Upper lobe of left lung (tissue), 6 donors: ENCODE data around the gene SIGLEC7. TPM values are rescaled to one million over a fixed set of nuclear protein-coding genes. Genes with fewer than 3 reads are reported as not detected.

Source experiments
- ATAC-seq, 2 donors: fragments of 200-7000 bp; cut with Tn5 transposase; one replicate each; pipeline ENCODE4 v1.9.1; 2022; ENCODE audit warnings: mild to moderate bottlenecking in 2 of 2, moderate library complexity in 2 of 2; ENCODE audit not compliant: low FRiP score in 2 of 2
- DNase-seq, 2 donors: peaks; one replicate each; pipeline ENCODE4 v3.0.0-alpha.2; 2019 to 2020
- H3K27ac ChIP-seq, 4 donors: fragments of 200-600 bp; sonication (generic); one replicate each; pipeline ENCODE4 v1.5.1; 2016 to 2019
- H3K27me3 ChIP-seq, 4 donors: fragments of 200-600 bp; sonication (generic); one replicate each; pipeline ENCODE4 v1.5.1; 2017 to 2019
- H3K36me3 ChIP-seq, 4 donors: fragments of 200-600 bp; sonication (generic); one replicate each; pipeline ENCODE4 v1.5.1; 2016 to 2019
- H3K4me1 ChIP-seq, 4 donors: fragments of 200-600 bp; sonication (generic); one replicate each; pipeline ENCODE4 v1.5.1; 2018 to 2019
- H3K4me3 ChIP-seq, 4 donors: fragments of 200-600 bp; sonication (generic); one replicate each; pipeline ENCODE4 v1.5.1; 2017 to 2019; ENCODE audit warnings: mild to moderate bottlenecking in 2 of 4, moderate library complexity in 1 of 4
- H3K9me3 ChIP-seq, 4 donors: fragments of 200-600 bp; sonication (generic); one replicate each; pipeline ENCODE4 v1.5.1; 2018 to 2019
- CTCF ChIP-seq, 6 experiments: fragments of 450-650 bp in 4 of 6; fragments of 200-600 bp in 2 of 6; sonication (generic) in 2 of 6; IDR thresholded peaks; one replicate each; pipeline ENCODE4 v1.5.1; 2016 to 2019; ENCODE audit warnings: antibody characterized with exemption in 6 of 6
- EP300 ChIP-seq, 4 donors: sonication (generic); formaldehyde crosslinking; IDR thresholded peaks; one replicate each; pipeline ENCODE4 v1.5.1; 2017; ENCODE audit warnings: antibody characterized with exemption in 4 of 4, control low read depth in 2 of 4
- POLR2A ChIP-seq, 4 donors: fragments of 450-650 bp; IDR thresholded peaks; one replicate each; pipeline ENCODE4 v1.5.1; 2016 to 2017; ENCODE audit warnings: antibody characterized with exemption in 4 of 4, mild to moderate bottlenecking in 2 of 4
- POLR2AphosphoS5 ChIP-seq, 2 donors: sonication (generic); formaldehyde crosslinking; IDR thresholded peaks; one replicate each; pipeline ENCODE4 v1.5.1; 2017; ENCODE audit warnings: antibody characterized with exemption in 2 of 2
- WGBS, 2 donors: methylation state at CpG; one replicate each; pipeline ENCODE4 v1.1.5; 2017 to 2018; 5-methylcytosine and 5-hydroxymethylcytosine counted together
- total RNA-seq, 6 donors: library from RNA; depleted of rRNA in 4 of 6; stranded (reverse); fragments of >200 nt in 4 of 6; gene quantifications; one replicate each; pipeline versions ENCODE4 v1.1.0 to v1.2.1, GENCODE V29; 2016 to 2021
- donor health status: DM: no; HTN: no; CAD: no; lungs with moderate emphysema.
- donor health status: DM: no; HTN: yes; CAD: no; lungs with severe emphysema.

Gene SIGLEC7
- total RNA-seq, 6 donors from 2014 or later, result 3.4 to 10.9 (median 8.1) TPM

- Histone ChIP-seq H3K4me3 (no peak overlapping the region), H3K27ac (peak overlapping the region in 2 of 4 donors; percentile 61 to 81), H3K4me1 (peaks cover 3 to 18% (median 10%) of the 10 kb centered on the region in 4 donors), H3K36me3 (no peaks in the 10 kb centered on the region), H3K9me3 (no peaks in the 10 kb centered on the region), H3K27me3 (no peaks in the 10 kb centered on the region)
- 81 to 85% methylated on average over 6 of the region's 6 CpGs for WGBS, 2 donors
- no peak for TF ChIP-seq POLR2AphosphoS5 (IDR thresholded peaks at IDR 0.05)
- no peak for TF ChIP-seq EP300 (IDR thresholded peaks at IDR 0.05)
- TF ChIP-seq POLR2A (IDR thresholded peaks at IDR 0.05), result no peak
- TF ChIP-seq CTCF (IDR thresholded peaks at IDR 0.05), result no peak
- DNase-seq (no peak), ATAC-seq (no peak)
These were observed 21.9 kb upstream of the SIGLEC7 start for GRCh38 chr19:51120160-51120559.

DNA sequence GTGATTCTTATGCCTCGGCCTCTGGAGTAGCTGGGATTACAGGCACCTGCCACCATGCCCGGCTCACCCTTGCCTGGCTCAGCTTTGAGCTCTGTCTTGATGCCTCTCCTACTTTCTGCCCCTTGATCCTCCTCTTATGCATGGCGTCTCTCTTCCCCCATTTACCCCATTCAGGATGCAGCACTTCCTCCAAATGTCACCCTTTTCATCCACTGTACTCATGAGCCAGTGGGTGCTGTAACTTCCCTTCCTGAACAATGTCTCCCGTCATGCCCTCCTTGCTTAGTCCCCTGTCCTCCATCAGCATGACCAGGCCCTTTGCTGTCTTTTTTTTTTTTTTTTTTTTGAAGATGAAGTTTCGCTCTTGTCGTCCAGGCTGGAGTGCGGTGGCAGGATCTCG is 20.8 kb upstream of the SIGLEC7 start:
- Histone ChIP-seq H3K27ac (peak overlapping the region; percentile 80 to 90 (median 82)), H3K4me3 (no peak overlapping the region), H3K9me3 (no peaks in the 10 kb centered on the region), H3K4me1 (peaks cover 3 to 18% (median 10%) of the 10 kb centered on the region in 4 donors), H3K27me3 (no peaks in the 10 kb centered on the region), H3K36me3 (no peaks in the 10 kb centered on the region)
- WGBS, 2 donors, result 79 to 82% methylated on average over 8 of the region's 8 CpGs
- DNase-seq (peak in 1 of 2 donors; percentile 52), ATAC-seq (peak in 1 of 2 donors; percentile 28)
- TF ChIP-seq POLR2AphosphoS5 (IDR thresholded peaks at IDR 0.05) (no peak), EP300 (IDR thresholded peaks at IDR 0.05) (no peak), CTCF (IDR thresholded peaks at IDR 0.05) (no peak), POLR2A (IDR thresholded peaks at IDR 0.05) (no peak)

- peak in 1 of 2 donors; percentile 40 for ATAC-seq
These were observed 19.8 kb upstream of the SIGLEC7 start for GRCh38 chr19:51122112-51122981.

DNA sequence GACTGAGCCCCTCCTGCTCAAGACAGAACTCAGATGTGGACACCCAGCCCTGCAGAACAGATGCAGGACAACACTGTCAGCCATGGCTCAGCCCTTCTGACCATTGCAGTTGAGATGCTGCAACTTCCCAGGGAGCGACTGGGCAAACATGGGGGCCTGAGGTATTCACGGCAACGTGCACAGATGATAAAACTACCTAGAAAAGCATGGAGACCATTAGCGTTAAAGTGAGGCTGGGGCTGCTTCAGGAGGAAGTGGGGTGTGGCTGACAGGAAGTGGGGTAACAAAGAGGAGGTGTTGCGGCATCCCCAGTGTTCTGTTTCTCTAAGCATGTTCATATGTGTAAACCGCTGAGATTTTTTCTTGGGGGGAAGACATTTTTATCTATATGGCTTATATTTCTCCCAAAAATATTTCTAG is 18.7 kb upstream of the SIGLEC7 start:
- Histone ChIP-seq H3K4me1 (peaks cover 5 to 22% (median 11%) of the 10 kb centered on the region in 4 donors), H3K27me3 (no peaks in the 10 kb centered on the region), H3K36me3 (no peaks in the 10 kb centered on the region), H3K27ac (peak overlapping the region; percentile 81 to 91 (median 87)), H3K4me3 (peak overlapping the region in 2 of 4 donors; percentile 17 to 23), H3K9me3 (no peaks in the 10 kb centered on the region)
- peak in 1 of 2 donors; percentile 65 for ATAC-seq
- 45 to 54% methylated on average over 6 of the region's 6 CpGs for WGBS, 2 donors
- DNase-seq, result peak in 1 of 2 donors; percentile 77
- peak in 1 of 4 donors; percentile 40 for TF ChIP-seq EP300 (IDR thresholded peaks at IDR 0.05)
- TF ChIP-seq POLR2AphosphoS5 (IDR thresholded peaks at IDR 0.05), result peak; percentile 27 to 70
- TF ChIP-seq POLR2A (IDR thresholded peaks at IDR 0.05), result peak in 1 of 4 donors; percentile 22
- TF ChIP-seq CTCF (IDR thresholded peaks at IDR 0.05), result no peak

More at GRCh38 chr19:51122112-51122981, 19.8 kb upstream of the SIGLEC7 start:
- no peak for TF ChIP-seq EP300 (IDR thresholded peaks at IDR 0.05)
- no peak for TF ChIP-seq POLR2AphosphoS5 (IDR thresholded peaks at IDR 0.05)
- TF ChIP-seq POLR2A (IDR thresholded peaks at IDR 0.05), result peak in 1 of 4 donors; percentile 69
- no peak for TF ChIP-seq CTCF (IDR thresholded peaks at IDR 0.05)
- Histone ChIP-seq H3K9me3 (no peaks in the 10 kb centered on the region), H3K36me3 (no peaks in the 10 kb centered on the region), H3K27me3 (no peaks in the 10 kb centered on the region), H3K27ac (peak overlapping the region; percentile 81 to 91 (median 87)), H3K4me3 (peak overlapping the region in 3 of 4 donors; percentile 0 to 23 (median 17)), H3K4me1 (peaks cover 3 to 18% (median 10%) of the 10 kb centered on the region in 4 donors)
- WGBS, 2 donors, result 71 to 74% methylated on average over 22 of the region's 22 CpGs
- peak in 1 of 2 donors; percentile 49 for DNase-seq
